ELF-1 (cell line): Measurements from ENCODE around the gene ARMH2.

Source experiments
- DNase-seq: peaks from one replicate; pipeline ENCODE4 v3.0.0-alpha.2; 2016; ENCODE audit warnings: low read depth, low spot score

The ARMH2 gene

DNA sequence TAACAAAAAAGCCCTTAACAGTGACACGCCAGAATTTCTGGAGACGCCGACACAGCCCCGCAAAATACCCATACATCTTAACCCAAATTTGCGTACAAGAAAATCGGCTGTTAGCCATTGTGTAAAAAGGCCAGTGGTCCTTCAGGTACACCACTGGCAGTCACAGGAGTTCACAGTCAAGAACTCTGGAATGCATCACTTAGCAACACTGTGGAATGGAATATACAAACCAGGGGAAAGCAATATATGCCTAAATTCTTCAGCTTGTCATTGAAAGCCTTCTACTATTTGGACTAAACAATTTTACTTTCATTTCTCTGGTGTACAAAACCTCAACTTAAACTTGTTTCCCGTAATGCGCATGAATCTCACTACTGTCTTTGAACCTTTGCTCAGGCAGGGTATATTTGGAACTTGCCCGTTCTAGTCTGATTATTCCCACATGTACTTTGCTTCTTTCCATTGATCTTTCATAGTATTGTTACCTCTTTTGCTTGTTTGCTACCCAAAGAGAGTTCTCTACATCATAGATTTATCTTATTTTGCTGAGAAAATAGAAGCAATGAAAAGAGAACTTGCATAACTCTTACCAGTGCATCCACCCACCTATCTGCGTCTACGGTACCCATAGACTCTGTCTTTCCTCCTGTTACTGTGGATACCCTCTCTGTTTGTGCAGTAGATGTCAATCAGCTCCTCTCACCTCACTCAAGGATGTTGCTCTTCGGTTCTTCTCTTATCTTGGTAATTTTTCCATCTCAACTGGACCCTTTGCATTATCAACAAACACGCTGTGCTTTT lies at the start of gene ARMH2:
TSS of gene ARMH2 (minus strand) at position 178 of the 801 bp plus-strand sequence. CDS start at position 118, 60 bp downstream.
- DNase-seq: no peak

DNA sequence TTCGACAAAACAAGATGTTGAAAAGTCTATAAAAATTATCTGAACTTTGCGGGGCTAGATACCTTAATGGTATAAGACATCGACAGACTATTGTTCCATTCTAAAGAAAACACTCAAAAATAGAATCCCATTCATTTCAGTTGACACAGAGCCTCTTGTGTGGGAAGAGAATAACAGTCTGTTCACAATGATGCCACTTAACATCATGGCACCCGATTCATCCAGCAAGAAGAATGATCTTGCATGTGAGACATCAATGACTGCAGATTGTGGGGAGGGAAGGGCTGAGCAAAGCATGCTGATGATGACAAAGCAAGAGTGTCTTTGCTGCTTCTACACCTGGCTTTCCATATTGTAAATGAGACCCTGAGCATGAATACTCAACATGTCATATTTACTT lies 49.7 kb upstream of the ARMH2 start:
- no peak for DNase-seq

DNA sequence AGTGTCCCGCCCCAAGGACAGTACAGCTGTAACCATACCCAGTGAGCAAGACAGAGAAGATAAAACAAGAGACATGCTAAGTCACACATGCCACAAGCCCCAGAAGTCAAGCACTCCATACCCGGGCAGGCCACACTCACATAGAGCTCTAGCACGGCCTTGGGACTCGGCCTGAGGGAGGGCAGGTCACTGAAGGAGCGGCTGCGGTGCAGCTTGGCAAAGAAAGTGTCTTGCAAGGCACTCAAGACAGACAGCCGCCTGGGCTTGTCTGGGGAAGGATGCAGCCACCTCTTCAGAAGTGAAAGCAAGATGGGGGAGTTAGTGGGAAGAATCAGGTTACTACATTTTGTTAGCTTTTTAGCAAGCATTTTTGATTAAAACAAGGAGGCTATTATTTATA lies 48.7 kb upstream of the ARMH2 start:
- no peak for DNase-seq

DNA sequence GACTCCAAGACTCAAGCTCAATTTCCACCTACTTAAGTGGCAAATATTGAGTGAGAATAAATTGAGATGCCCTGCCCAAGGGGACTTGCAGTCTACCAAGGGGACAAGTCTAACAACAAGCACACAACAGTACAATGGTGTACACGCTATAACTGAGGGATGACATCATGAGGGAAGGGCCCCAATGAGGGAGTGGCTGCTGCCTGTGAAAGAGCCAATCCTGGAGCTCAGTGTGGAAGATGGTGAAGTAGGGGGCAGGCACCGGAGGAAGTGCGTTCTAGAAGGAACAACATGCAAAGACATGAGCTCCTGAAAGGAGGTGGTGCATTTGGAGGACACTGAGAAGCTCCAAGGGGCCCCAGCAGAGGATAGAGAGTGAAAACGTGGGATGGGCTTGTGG lies 46.9 kb upstream of the ARMH2 start:
- DNase-seq: no peak

DNA sequence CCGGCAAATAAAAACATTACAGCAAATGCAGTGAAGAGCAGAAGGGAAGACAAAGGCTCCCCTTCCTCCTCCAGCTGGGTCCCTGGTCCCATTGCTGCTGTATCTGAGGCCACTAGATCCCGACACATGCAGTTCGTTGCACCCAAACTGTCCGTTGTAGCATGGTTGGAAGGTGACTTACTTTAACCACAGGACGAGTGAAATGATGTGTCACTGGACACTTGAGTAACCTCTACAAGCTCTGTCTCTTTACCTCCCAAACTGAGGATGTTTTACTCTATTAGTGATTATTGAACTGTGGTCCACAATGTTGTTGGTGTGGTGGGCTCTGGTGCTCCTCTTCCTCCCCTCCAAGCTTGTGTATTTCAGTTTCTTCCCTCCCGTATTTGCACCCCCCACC lies 46.2 kb upstream of the ARMH2 start:
- no peak for DNase-seq

DNA sequence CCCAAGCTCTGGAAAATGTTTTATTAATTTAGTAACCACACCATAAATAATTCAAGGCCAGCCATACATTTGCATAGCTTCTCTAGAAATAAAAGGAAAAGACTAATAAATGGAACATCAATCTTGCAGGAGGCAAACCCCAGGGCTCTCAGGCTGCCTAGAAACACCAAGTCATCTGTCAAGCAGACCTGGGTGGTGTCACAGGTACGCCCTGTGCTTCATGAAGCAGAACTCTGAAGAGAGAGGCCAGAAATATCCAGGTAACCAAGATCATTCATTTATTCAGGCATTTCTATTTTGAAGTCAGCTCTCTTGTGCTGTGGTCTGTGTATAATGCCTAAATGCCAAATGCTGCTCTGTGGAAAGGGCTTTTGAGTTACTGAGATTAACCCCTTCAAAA lies 45.3 kb upstream of the ARMH2 start:
- no peak for DNase-seq

DNA sequence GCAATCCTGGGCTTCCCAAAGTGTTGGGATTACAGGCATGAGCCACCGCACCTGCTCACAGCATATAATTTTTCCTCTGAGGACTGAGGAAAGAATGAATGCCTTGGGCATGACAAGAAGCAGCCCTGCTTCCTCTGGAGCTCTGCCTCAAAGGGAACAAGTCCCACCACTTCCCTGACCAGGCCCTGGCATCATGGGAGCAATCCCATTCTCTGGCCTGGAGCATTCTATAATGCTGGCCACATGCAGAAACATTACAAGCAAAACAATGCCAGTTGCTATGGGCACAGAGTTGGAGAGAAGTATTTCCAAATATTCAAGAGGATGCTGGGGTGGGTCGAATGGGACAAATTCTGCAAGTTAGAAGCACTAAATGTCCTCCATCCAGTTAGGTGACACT lies 41.5 kb upstream of the ARMH2 start:
- no peak for DNase-seq

DNA sequence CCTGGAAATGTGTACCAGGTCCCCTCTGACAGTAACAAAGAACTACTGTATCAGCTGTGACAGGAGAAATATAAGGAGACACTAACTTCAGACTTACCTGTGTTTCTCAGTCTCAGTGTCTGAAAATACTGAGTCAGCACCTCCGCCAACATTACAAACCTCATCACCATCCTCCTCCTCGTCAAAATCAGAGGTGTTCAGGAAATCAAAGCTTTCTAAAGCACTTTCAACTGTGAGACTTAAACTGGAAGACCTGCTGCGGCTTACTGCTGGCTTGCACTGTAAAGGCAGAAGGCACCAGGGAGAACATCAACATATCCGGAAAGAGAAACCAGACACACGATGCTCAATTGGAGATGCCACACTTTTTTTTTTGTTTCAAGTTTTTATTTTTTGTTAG lies 40.3 kb upstream of the ARMH2 start:
- DNase-seq: no peak

DNA sequence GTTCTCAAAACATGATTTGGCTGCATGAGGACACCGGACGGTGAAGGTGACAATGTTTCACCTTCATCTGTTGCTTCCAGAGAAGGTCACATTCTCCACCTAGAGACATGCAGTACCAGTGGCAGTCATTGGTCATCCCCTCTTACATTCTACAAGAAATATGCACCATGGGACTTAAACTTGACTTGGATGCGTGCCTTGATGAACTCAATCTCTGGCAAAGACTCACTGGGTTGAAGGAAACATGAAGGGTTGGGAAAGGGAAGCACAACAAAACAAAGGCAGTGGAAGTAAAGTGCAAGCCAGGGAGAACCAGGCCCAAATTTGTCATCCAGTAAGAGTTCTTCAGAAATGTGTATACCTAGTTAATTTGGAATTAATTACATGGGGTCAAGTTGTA lies 39.4 kb upstream of the ARMH2 start:
- DNase-seq: no peak

DNA sequence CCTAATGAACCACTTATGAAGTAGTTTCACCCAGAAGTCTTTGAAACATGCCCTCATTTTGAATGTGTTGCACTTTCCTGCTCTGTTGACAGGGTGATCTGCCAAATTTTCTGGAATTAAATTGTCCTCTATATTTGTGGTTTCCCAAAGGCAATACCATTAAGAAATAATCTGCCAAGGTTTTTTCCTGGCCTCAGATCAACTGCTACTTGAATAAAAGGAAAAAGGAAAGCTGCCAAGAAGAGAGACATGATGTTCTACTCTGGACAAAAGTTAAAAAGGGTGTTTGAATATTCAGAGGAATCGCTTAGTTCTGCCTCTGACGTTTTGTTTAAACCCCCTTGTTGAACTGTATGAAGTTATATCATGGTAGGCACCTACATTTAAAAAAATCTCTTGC lies 37.4 kb upstream of the ARMH2 start:
- no peak for DNase-seq

DNA sequence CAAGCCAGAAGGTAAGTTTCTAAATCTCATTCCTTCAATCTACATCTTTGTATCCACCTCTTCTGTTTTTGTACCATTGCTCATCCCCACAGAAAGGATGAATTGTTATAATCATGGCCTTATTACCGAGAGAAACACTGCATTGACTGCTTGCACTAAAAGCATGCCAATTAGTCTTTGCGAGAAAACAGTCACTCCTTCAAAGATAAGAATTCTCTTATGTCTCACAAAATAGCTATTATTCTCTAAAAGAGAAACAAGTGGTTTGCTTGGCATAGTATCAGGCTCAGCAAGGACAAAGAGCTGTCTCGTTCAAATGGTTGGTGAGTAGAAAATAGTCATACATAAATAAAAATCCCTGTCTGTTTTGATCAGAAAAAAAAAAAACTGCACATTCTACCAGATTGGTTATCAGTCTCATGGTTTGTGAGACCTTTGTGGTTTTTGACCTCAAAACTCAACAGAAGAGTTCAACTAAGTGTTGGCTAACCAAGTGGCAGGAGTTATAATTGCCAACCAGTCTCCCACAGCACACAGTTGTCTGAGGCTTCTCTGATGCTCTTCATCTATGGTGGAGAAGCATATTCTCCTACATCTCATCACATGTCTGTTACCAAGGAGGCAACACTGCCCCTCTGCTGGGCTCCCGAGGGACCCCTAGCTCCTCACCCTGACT lies 35.1 kb upstream of the ARMH2 start:
- no peak for DNase-seq

DNA sequence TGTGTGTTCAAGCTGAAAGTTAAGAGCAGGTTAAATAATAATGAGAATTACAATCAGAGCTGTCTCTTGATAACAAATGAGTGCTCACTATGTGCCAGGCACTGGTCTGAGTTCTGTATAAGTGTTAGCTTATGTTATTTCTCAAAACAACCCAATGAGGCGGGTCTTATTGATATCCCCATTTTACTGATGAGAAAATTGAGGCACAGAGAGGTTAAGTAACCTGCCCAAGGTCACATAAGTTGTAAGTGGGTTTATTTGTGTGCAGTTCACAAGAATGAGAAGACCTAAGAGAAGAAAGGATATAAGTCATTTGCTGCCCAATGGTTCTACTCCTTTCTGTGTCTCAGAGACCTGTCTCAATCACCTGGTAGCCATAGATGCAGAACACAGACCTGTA lies 34.1 kb upstream of the ARMH2 start:
- no peak for DNase-seq

DNA sequence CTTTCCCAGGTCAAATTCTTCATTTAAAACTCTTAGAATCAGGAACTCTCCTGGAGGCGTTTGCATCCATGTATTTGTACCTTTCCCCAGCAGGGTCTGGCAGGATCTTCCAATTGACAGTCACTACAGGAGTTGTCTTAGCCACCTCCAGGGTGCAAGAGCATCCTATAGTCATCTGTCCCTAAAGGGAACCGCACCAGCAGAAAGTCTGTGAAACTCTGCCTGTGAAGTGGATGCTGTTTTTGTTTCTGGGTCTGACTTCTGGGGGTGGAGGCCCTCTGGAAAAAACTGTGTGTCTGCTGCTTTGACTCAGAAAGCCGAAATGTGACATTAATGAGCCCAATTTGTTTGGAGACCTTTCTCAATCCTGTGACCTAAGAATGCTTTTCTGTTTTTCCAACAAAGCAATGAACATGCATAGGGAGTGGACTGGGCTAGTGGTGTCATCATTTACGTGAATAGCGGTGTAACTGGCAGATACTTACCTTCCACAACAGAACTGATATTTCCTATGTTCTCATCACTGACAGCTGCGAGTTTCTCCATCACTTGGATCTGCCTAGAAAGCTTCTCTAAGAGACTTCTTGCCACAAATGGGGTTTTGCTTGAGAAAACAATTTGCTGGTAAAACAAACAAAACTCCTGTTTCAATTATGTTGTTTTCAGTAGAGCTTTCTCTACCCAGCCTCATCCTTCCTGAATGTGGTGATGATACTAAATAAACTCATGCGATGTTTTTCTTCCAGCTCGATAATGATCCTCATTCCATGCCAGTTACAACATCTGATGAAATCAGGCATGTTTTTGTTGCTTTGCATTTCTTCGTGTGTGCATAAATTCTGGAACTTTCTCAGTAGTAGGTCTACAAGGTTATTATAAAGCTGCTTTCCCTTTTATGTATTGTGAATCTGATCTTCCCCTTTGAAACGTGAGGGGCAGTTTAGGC lies 33.3 kb upstream of the ARMH2 start:
- DNase-seq: no peak

DNA sequence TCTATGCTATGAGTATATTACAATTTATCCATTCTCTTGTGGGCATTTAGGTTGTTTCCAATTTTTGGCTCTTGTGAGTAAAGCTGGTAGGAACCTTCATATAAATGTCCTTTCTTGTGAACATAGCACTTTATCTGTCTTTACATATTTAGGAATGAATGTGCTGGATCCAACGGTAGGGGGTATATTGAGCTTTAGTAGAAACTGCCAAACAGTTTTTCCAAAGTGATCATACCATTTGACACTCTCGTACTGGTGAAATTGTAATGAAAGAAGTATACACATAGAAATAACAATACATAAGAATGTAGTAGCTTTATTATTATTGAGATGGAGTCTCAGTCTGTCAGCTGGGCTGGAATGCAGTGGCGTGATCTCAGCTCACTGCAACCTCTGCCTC lies 30.9 kb upstream of the ARMH2 start:
- no peak for DNase-seq

DNA sequence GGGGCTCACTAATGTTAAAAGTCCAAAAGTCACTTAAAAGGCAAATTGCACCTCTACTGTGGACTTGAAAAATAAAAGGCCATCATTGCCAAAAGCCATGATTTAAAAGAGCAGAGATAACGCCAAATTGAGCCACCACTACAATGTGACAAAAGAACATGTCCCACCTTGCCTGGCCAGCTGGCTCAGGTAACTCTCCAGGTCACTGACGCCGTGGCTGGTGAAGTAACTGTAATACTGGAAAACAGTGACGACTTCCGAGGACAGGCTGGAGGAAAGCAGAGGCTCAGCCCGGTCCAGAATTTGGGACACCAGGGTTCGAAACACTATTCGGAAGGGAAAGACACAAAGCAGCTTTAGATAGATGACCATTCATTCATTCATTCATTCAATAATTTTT lies 29.3 kb upstream of the ARMH2 start:
- no peak for DNase-seq

DNA sequence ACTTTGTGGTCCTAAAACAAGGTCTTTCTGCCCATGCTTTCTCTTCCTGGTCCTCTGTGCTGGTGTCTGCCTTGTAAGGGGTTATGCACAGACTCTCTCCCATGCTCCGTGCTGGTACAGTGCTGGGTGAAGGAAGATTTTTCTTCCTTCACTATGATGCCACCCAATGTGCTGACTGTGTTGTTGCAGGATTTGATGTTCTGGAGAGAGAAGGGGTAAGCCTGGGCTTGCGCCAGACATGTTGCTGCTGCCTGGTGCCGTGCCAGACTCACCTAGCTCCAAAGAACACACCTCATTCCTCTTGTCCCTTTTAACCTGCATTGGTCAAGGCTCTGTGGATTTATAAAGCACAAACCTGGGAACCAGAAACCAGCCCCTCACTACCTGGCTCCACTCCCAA lies 28.4 kb upstream of the ARMH2 start:
- no peak for DNase-seq

DNA sequence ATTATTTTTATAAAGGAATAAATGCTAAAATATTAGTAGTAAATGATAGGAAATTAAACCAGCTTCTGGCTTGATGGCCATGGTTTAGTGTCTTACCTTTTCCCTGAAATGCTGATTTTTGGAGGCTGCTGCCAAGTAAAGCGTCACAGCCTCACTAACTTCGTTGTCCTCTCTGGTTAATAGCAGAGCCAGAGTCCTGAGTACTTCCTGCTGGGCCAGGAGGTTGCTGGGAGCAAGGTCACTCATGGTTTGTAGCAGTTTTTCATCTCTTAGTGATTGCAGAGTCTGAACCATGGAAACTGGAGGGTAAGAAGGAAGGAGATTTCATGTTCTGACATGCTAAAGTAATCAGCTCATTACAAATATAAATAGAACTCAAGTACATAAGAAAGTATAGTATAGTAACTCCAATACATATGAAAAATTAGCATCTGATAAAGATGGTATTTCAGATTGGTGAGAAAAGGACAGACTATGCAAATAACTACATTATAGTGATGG lies 26.5 kb upstream of the ARMH2 start:
- DNase-seq: no peak

DNA sequence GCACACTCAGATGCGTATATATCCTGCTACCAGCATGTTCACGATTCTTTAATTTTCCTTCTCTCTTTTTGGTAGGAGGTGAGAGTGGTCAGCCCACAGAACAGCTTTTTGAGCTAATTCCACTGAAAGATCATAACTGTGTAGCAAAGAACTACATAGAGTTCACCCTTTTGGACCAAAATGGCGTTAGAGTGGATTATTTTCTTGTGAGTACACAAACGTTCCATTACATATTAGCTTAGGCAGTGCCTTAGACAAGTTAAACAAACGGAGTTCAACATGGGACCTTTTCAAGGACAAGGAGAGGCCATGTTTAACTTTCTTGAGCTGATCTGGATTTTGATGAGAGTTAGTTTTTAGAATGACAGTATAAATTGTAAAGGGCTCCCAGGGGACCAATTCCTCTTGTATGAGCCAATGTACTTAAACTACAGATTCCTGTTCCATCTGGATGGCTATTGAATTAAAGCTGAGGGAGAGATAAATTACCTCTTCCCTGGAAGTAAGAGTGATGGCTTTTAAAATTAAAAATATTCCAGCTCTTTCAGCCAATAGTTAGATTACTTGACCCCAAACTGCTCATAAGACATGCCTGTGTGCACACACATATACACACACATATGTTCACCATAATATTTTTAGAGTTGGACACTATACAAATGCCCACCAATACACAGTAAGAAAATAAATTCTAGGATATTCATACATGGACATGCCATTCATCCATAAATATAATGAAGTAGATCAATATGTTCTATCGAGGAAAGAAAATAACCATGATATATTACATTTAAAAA lies 25.6 kb upstream of the ARMH2 start:
- no peak for DNase-seq

DNA sequence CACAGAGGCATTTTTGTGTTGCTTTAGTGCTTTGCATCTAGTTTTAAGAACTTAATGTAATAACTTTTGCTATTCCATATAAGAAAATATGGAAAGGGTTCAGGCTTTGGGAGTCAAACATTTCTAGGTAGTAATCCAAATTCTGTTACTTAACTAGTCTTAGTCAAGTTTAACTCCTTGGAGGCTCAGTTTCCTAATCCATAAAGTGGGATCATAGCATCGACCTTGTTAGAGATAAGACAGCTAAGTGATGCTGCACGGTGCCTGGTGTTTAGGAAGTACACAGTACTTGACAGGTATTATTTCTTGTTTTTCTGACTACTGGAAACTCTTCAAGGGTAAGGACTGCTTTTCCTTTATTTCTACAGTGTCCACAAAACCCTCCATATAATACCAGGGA lies 24.5 kb upstream of the ARMH2 start:
- DNase-seq: no peak

DNA sequence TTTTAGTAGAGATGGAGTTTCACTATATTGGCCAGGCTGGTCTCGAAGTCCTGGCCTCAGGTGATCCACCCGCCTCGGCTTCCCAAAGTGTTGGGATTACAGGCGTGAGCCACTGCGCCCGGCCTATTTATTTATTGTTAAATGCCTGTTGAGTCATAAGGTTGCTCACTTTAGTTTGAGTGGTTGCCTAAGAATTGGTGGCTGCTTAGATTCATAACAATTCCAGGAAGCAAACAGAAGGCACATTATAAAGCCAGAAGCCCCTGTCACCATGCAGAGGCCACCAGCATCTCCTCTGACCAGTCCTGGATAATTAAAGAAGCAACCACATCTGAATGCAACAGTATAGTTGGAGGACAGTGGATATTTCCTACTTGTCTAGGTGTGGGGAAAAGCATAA lies 24.0 kb upstream of the ARMH2 start:
- no peak for DNase-seq

DNA sequence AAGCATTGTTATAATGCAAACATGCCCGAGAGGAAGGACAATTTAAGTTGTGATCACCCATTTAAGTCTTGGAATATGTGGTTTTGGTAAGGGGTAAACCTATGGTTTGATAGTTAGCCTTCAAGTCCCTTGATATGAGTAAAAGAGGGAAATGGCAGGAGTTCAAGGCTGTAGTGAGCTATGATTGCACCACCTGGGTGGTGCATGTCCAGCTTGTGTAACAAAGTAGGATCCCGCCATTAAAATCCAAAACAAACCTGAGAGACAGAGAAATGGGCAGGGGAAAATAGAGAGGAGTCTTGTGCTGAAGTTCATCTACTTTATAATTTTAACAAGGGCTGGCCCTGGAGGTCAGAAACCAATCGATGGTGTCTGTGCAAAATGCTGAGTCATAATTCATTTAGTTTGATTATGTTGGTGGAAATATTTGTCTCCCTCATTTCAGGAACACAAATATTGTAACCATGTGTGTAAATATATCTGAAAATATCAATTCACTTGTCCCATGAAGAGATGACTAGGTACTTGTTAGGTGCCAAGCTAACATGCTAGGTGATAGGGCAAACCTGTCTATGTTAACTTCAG lies 23.2 kb upstream of the ARMH2 start:
- no peak for DNase-seq
